GM18909 (cell line): ENCODE data around the gene MAN1A2.
"Not testable (repeated sequence)": the region's sequence is repeated elsewhere in the genome, so short reads cannot be mapped to it uniquely, and the experiment has no call there.

Experiments used
- ATAC-seq: cut with Tn5 transposase; IDR thresholded peaks from one replicate; pipeline ENCODE4 v1.9.1; 2021; ENCODE audit warnings: mild to moderate bottlenecking; ENCODE audit not compliant: unreplicated experiment, poor library complexity

Gene MAN1A2

DNA sequence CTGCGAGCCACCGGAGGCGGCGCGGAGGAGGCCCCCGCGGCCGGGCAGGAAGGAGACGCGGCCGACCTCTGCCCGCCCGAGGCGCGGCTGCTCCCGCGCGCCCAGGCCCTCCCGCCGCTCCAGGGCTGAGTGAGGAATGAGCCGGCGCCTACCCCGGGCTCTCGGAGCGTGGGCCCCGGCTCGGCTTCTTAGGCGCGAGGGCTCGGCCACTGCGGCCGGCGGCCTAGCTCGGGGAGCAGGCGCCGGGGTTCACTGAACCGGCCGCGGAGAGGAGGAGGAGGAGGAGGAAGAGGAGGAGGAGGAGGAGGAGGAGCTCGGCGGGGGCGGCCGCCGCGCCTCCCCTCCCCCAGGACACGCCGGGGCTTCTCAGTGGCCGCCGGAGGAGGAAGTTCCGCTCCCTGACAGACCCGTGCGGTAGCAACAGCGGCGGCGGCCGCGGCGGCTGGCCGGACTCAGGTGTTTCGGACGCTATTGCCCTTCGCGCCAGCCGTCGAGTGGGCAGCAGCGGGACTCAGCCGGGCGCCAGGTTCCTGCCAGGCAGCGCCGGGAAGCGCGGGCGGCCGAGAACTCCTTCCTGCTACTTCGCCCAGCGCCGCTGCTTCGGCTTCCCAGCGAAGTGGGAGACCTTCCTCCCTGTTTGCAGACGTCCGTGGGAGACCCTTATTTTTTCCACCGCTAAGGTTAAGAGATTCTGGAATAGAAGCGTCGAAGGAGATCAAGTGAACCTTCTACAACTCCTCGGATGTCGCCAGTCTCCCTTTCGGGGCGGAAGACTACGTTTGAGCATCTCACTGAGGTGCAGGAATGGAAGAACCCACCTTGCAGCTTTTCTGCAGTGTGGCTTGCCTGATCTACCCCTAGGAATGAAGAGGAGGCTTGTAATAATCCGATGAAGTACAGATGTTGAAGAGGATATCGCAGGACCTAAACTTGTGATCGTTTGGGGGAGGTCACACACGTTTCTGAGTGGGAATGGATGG lies at the start of gene MAN1A2:
MAN1A2 (plus strand) TSS at position 404 of the 980 bp plus-strand sequence. CDS start 735 bp downstream, outside the sequence.
- ATAC-seq = peak; percentile 67

GRCh38 chr1:117318011-117318410 lies 49.2 kb upstream of the MAN1A2 start:
- ATAC-seq = no peak

- ATAC-seq = no peak
Measured at GRCh38 chr1:117318426-117318825, 48.8 kb upstream of the MAN1A2 start.

GRCh38 chr1:117320515-117320914 lies 46.7 kb upstream of the MAN1A2 start:
- ATAC-seq = no peak

GRCh38 chr1:117321680-117322609 lies 45.3 kb upstream of the MAN1A2 start:
- no peak for ATAC-seq

- no peak for ATAC-seq
Measured at GRCh38 chr1:117324357-117324756, 42.9 kb upstream of the MAN1A2 start.

GRCh38 chr1:117326035-117326434 lies 41.2 kb upstream of the MAN1A2 start:
- not testable (repeated sequence) for ATAC-seq

DNA sequence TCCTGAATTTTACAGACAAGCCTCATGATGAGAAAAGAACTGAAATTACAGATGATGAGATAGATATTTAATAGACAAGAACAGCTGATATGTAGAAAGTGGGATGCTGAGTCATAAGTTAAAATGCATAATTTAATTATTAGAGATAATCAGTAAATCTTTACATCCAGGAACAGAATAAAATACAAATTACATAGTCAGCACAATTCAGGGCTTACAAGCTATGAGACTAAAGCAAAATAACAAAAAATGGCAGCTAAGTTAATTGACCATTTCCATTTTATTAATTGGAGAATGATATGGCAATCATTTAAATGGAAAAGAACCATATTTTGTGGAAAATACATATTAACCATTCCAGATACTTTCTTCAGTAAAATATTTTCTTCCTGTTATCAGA lies 40.2 kb upstream of the MAN1A2 start:
- ATAC-seq = no peak

GRCh38 chr1:117335376-117336086 lies 31.7 kb upstream of the MAN1A2 start:
- no peak for ATAC-seq

DNA sequence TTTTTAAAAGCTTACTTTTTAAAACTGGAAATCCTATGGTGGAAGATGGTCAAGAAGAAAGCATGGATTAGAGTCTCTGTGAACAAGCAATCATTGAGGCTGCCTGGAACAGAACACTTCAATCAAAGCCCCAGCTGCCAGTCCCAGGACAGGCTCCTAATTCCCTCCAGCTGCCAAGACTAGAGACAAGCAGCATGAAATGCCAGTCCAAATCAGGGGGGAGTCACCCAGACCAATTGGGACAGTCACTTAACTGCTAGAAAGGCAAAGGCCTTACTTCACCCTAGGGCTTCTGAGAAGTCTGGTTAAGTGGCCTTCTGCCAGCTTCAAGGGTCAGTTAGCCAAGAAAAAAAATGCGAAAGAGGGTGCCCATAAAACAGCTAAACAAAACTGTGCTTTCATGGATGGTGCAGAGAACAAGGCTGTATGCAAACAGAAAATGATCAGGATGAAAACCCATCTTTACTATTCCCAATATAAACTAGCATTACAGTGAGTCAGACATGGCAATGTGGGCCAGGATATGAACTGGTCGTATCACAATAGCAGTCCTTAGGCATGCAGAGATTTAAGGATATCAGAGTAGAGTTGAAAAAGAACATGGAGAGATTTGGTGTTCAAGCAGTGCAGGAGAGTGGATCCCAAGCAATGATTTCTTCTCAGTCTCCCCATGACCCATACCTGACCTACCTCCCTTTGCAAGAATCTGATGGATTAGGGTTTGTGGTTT lies 31.0 kb upstream of the MAN1A2 start:
- no peak for ATAC-seq

DNA sequence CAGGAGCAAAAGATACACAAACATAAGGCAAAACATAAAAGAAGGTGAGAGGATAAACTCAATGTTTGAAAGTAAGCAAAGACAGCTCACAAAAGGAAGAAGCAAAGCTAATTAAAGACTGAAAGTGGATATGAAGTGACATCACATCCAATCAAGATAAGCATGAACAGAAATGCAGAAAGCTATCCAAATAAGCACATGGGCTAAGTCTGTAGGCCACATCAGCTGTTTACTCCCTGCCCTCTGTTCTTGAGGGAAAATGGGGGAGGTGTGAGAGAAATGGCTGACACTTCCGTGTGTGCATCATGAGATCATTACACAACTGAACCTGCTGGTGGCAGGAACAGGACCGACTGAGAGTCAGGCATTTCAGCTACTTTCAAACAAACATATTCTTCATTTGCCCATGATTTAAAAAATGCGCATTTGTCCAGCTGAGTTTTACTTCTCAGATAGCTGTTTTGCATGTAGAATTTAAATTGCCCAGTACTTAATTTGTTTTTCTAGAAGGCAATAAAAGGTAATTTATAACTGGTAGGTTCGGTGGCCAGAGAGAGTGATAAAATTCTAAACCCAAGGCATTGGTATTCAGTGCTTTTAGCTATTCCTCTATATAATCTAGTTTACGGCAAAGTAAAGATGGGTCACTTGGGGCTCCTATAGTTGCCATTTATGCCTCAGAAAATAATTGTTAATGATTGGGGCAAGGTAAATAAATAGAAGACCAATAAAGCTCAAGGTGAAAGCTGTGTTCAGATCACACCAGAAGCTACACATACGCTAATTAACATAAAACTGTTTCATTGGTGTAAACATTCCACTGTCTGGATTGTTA lies 27.2 kb upstream of the MAN1A2 start:
- no peak for ATAC-seq

DNA sequence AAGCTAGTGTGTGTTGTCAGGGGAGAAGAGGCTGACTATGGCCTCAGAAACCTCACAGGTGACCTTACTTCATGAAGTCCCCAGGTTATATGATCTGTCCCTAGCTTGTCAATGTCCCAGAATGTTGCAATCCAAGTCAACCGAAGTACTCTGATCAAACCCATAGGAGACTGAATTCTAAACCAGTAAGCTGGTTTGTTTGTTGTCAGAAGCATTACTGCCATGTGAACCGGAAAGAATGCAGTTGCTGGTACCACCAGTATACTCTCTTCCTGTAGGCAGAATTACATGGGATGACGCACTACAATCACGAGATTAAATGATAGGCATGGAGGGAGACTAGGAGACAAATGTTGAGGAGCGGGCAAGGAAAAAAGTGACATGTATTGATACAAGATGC lies 26.1 kb upstream of the MAN1A2 start:
- no peak for ATAC-seq

DNA sequence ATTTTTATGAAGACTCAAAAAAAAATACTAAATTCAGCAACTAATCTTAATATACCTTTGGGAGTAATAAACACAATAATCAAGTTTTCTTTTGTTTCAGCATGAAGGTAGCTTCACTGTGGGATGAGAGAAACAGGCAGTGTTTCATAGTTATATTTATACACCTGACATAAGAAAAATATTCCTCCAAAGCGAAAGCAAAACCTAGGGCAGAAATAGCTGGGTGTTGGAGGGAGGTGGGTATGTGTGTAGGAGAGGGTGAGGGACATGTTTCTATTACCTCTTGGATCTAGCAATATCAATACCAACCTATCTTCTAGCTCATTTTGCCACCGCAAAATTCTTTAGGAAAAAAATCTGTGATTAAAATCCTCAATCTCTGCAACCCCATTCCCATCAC lies 24.9 kb upstream of the MAN1A2 start:
- no peak for ATAC-seq

DNA sequence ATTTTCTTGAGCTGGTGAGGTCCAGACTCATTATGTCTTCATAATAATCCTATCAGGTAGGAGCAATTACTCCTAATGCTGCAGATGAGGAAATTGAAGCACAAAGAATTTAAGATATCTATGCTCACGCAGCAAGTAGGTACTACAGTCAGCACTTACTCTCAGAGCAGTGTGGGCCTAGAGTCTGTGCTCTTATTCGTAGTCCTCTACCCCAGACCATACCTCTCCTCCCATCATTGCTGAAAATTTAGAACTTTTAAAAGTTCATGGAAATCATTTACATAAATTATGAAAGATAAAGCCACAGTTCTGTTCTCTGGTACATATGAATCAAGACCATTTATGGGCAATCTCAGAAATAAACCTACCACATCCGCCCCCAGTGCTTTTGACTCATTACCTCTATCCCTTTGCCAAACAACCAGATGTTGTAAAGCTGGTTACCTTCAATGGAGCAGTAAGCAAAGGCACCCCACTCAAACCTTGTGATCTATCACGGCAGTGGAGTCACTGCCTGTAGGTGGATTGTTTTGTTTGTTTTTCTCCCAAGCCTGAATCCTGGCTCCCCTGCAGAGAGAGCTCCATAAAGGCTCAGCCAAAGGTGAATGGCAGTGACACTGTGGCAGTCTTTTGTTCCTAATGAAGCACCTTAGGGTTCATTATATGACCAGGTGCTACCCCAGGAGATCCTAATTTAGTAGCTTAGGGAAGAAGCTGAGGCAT lies 20.9 kb upstream of the MAN1A2 start:
- ATAC-seq = no peak

DNA sequence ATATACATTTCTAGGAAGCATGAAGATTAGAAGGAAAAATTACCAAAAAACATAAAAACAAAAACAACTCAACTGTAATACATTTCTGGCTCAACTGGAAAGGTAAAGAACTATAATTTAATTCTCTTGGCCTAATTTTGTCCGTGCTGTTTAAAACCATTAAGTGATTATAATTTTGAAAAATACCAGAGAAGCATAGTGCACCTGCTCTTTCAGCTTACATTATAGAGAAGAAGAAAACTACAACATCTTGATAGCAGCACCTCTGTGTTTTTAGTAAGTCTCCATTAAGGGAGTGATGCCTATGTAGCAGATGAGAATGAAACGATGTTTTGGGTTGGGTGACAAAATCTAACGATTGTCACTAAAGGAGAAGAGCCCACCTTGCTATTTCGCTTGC lies 19.3 kb upstream of the MAN1A2 start:
- no peak for ATAC-seq

DNA sequence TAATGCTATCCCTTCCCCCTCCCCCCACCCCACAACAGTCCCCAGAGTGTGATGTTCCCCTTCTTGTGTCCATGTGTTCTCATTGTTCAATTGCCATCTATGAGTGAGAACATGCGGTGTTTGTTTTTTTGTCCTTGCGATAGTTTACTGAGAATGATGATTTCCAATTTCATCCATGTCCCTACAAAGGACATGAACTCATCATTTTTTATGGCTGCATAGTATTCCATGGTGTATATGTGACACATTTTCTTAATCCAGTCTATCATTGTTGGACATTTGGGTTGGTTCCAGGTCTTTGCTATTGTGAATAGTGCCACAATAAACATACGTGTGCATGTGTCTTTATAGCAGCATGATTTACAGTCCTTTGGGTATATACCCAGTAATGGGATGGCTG lies 14.6 kb upstream of the MAN1A2 start:
- not testable (repeated sequence) for ATAC-seq

- not testable (repeated sequence) for ATAC-seq
Measured at GRCh38 chr1:117357833-117358603, 9.2 kb upstream of the MAN1A2 start.

GRCh38 chr1:117358604-117358887 lies 8.7 kb upstream of the MAN1A2 start:
- ATAC-seq = not testable (repeated sequence)
